Bronchial epithelial cell (primary cell): ENCODE results near the gene SPATA20. TPM values are rescaled to one million over a fixed set of nuclear protein-coding genes. Genes with fewer than 3 reads are reported as not detected.

Experiments used
- DNase-seq: peaks from one replicate; pipeline ENCODE4 v3.0.0-alpha.2; 2010; ENCODE audit warnings: low read depth
- FAIRE-seq: peaks from 2 replicates; lab custom pipeline; 2011; peaks lifted over from hg19 to GRCh38; lab: Jason Lieb, UNC
- H3K27me3 ChIP-seq: 2 replicates; pipeline ENCODE4 v1.5.1; 2011; ENCODE audit warnings: low read length; ENCODE audit not compliant: control insufficient read depth, insufficient read depth
- H3K36me3 ChIP-seq: 2 replicates; pipeline ENCODE4 v1.5.1; 2011; ENCODE audit warnings: low read length; ENCODE audit not compliant: control insufficient read depth, insufficient read depth
- H3K4me3 ChIP-seq: 2 replicates; pipeline ENCODE4 v1.5.1; 2011; ENCODE audit warnings: mild to moderate bottlenecking, low read depth, low read length, control low read depth
- CTCF ChIP-seq: IDR thresholded peaks from 2 replicates; pipeline ENCODE4 v1.5.1; 2011; ENCODE audit warnings: mild to moderate bottlenecking, moderate library complexity, low read length, control low read depth, inconsistent platforms; ENCODE audit not compliant: insufficient read depth, severe bottlenecking
- total RNA-seq: library from RNA; depleted of rRNA; stranded (reverse); fragments of >200 nt; gene quantifications from 2 replicates; pipeline ENCODE4 v1.2.1, GENCODE V29; 2014

Gene SPATA20
- total RNA-seq, 1 donor from 2014 or later = 25.0 TPM

GRCh38 chr17:50585891-50586290 is 38.9 kb downstream of the SPATA20 start:
- no peak overlapping the region for H3K4me3 ChIP-seq
- no peak for TF ChIP-seq CTCF
- no peaks in the 10 kb centered on the region for H3K36me3 ChIP-seq
- DNase-seq (no peak), FAIRE-seq (no peak)
- H3K27me3 ChIP-seq = no peaks in the 10 kb centered on the region

- no peaks in the 10 kb centered on the region for H3K27me3 ChIP-seq
- H3K36me3 ChIP-seq = no peaks in the 10 kb centered on the region
- FAIRE-seq (no peak), DNase-seq (no peak)
- H3K4me3 ChIP-seq = no peak overlapping the region
- TF ChIP-seq CTCF = no peak
Measured at GRCh38 chr17:50586421-50587247, 39.7 kb downstream of the SPATA20 start.

GRCh38 chr17:50587571-50587970 is 40.6 kb downstream of the SPATA20 start:
- DNase-seq = no peak
- no peak for FAIRE-seq
- H3K27me3 ChIP-seq = no peaks in the 10 kb centered on the region
- no peaks in the 10 kb centered on the region for H3K36me3 ChIP-seq
- no peak for TF ChIP-seq CTCF
- no peak overlapping the region for H3K4me3 ChIP-seq

- no peaks in the 10 kb centered on the region for H3K36me3 ChIP-seq
- H3K4me3 ChIP-seq = no peak overlapping the region
- FAIRE-seq (no peak), DNase-seq (no peak)
- no peaks in the 10 kb centered on the region for H3K27me3 ChIP-seq
- no peak for TF ChIP-seq CTCF
Measured at GRCh38 chr17:50588391-50589049, 41.5 kb downstream of the SPATA20 start.

GRCh38 chr17:50589095-50589705 is 42.2 kb downstream of the SPATA20 start:
- no peak for TF ChIP-seq CTCF
- FAIRE-seq (peak; percentile 95), DNase-seq (peak; percentile 49)
- Histone ChIP-seq H3K36me3 (no peaks in the 10 kb centered on the region), H3K27me3 (no peaks in the 10 kb centered on the region), H3K4me3 (no peak overlapping the region)
